Body of pancreas (tissue), 4 donors: ENCODE measurements around the gene TEX54.

Source experiments
- CTCF ChIP-seq, 7 experiments: fragments of 450-650 bp in 4 of 7; fragments of 200-600 bp in 3 of 7; sonication (generic) in 3 of 7; IDR thresholded peaks; one replicate each; pipeline ENCODE4 v1.5.1; 2016 to 2019; ENCODE audit warnings: antibody characterized with exemption in 7 of 7
- POLR2A ChIP-seq, 3 donors: fragments of 450-650 bp; IDR thresholded peaks; one replicate each; pipeline ENCODE4 v1.6.1; 2016; ENCODE audit warnings: antibody characterized with exemption in 3 of 3, mild to moderate bottlenecking in 2 of 3

- TF ChIP-seq CTCF (IDR thresholded peaks at IDR 0.05) (no peak), POLR2A (IDR thresholded peaks at IDR 0.05) (no peak)
These were observed 42.2 kb upstream of the TEX54 start for GRCh38 chr11:62874851-62875250.
